ENCODE results near the gene PCDHGA12. TPM values are rescaled to one million over a fixed set of nuclear protein-coding genes. Genes with fewer than 3 reads are reported as not detected.
A peak's percentile ranks its signal among the peaks of the same experiment; 100 is the strongest.

The PCDHGA12 gene
- total and polyA plus RNA-seq, 2 of the 8 experiments (the other 6 are each of a cell fraction or from before 2014, with no cell fraction given), result 0.88 to 1.3 TPM

GRCh38 chr5:141389153-141390042 is 40.9 kb upstream of the PCDHGA12 start:
- CTCF ChIA-PET (ENCODE audit: partially characterized antibody), result interaction anchor here (0.8 to 8.7 kb wide), 24 partner anchors 11 to 207 kb away, joined by 3 to 68 read pairs (median 7); partner anchors contain the start of genes PCDHB10, PCDHB15, PCDHB16 and PCDHGA10
- no peaks in the 10 kb centered on the region; the same call in 1 of the 2 replicates for H3K23me2 ChIP-seq (ENCODE audit: low read depth, low read length)
- no peak overlapping the region for H3K56ac ChIP-seq (replicated peaks; ENCODE audit: insufficient read length, low read depth, low read length)
- H2AK5ac ChIP-seq (ENCODE audit: low read depth, low read length), result no peak overlapping the region
- no peak overlapping the region for H2BK5ac ChIP-seq (ENCODE audit: low read depth, low read length)
- no peak overlapping the region for H4K91ac ChIP-seq (replicated peaks; ENCODE audit: insufficient read length, low read length)
- POLR2A ChIA-PET (ENCODE audit: partially characterized antibody), result interaction anchor here (1.0 kb wide), 1 partner anchor 124 kb away, joined by 3 read pairs; no protein-coding TSS in a partner anchor
- H3K18ac ChIP-seq (ENCODE audit: extremely low read depth, low read length), result no peak overlapping the region
- H2BK20ac ChIP-seq (ENCODE audit: low read length), result no peak overlapping the region
- H2BK12ac ChIP-seq (ENCODE audit: low read depth, low read length), result no peak overlapping the region
- H3K23ac ChIP-seq (ENCODE audit: insufficient read length), result no peak overlapping the region
- 0 out of 8 replicates have a peak overlapping the region, but pooled peaks of 1 of the 4 experiments have one; percentile 36 for H3K4me3 ChIP-seq (ENCODE audit: extremely low read depth in 1 of 4, insufficient read depth in 2 of 4, low read depth in 3 of 4, low read length in 4 of 4)
- FAIRE-seq, result no peak
- H3K14ac ChIP-seq (ENCODE audit: insufficient read length), result no peak overlapping the region
- peaks cover 46 to 54% of the 10 kb centered on the region in 2 experiments for H3K9me3 ChIP-seq (ENCODE audit: insufficient read depth in 2 of 2, low read depth in 1 of 2, low read length in 1 of 2)
- no peak overlapping the region for H2AFZ ChIP-seq (ENCODE audit: low read length)
- no peak overlapping the region for H3K27ac ChIP-seq (ENCODE audit: low read depth, low read length)
- H3K4me1 ChIP-seq (replicated peaks in 1 of 4; ENCODE audit: control insufficient read depth in 3 of 4, insufficient read depth in 4 of 4, low read length in 3 of 4), result no peaks in the 10 kb centered on the region
- WGBS, 2 experiments (ENCODE audit: extremely low coverage in 1 of 2, insufficient coverage in 1 of 2, insufficient read length in 1 of 2, insufficient replicate concordance in 2 of 2, low coverage in 1 of 2, low lambda C conversion rate in 2 of 2, missing lambda C conversion rate in 1 of 2), result 95% methylated on average over 62 of the region's 77 CpGs; no CpG with 5 or more reads in 1 of the 2 experiments
- DNase-seq (ENCODE audit: low read depth in 1 of 2, low spot score in 2 of 2), result no peak
- no peak overlapping the region for H4K5ac ChIP-seq (ENCODE audit: insufficient read length, low read depth, low read length)
- H2BK120ac ChIP-seq (replicated peaks; ENCODE audit: low read depth, low read length), result no peak overlapping the region
- no peaks in the 10 kb centered on the region; a peak in 1 of 7 replicates for H3K27me3 ChIP-seq (replicated peaks in 1 of 4; ENCODE audit: control insufficient read depth in 3 of 4, extremely low read depth in 1 of 4, insufficient read depth in 3 of 4, low read length in 3 of 4)
- no peaks in the 10 kb centered on the region for H4K20me1 ChIP-seq (replicated peaks in 1 of 2; ENCODE audit: control insufficient read depth in 1 of 2, insufficient read depth in 2 of 2, low read length in 2 of 2)
- TF ChIP-seq CEBPB (IDR thresholded peaks at IDR 0.05; ENCODE audit: low read depth, low read length), result no peak
- no peak for TF ChIP-seq SRF (IDR thresholded peaks at IDR 0.05; ENCODE audit: low read depth, low read length)
- no peak for TF ChIP-seq CHD1 (IDR thresholded peaks at IDR 0.05; ENCODE audit: low read depth, low read length)
- no peak for TF ChIP-seq NANOG (IDR thresholded peaks at IDR 0.05; ENCODE audit: insufficient read depth, low read depth, low read length, poor library complexity, severe bottlenecking)
- TF ChIP-seq JUN (IDR thresholded peaks at IDR 0.05; ENCODE audit: low read depth, low read length), result no peak
- TF ChIP-seq KDM4A (IDR thresholded peaks at IDR 0.05; ENCODE audit: low read depth, low read length, severe bottlenecking), result no peak
- no peak overlapping the region; a peak in 1 of 4 replicates for H3K4me2 ChIP-seq (ENCODE audit: insufficient read depth in 1 of 2, low read depth in 2 of 2, low read length in 2 of 2)
- no peak overlapping the region for H3K9ac ChIP-seq (replicated peaks in 1 of 4; ENCODE audit: extremely low read depth in 1 of 4, low read depth in 3 of 4, low read length in 3 of 4)
- no peaks in the 10 kb centered on the region for H3K79me2 ChIP-seq (ENCODE audit: control insufficient read depth in 1 of 2, insufficient read depth in 2 of 2, low read length in 2 of 2)
- no peaks in the 10 kb centered on the region for H3K79me1 ChIP-seq (ENCODE audit: low read depth, low read length)
- no peak overlapping the region; the same call in none of the 2 replicates for H4K8ac ChIP-seq (ENCODE audit: extremely low read depth, insufficient read depth, low read length)
- no peak overlapping the region for H3K4ac ChIP-seq (replicated peaks; ENCODE audit: insufficient read length, low read depth, low read length)
- H2BK15ac ChIP-seq (ENCODE audit: low read length), result no peak overlapping the region
- peaks cover 3 to 29% (median 14%) of the 10 kb centered on the region in 4 experiments; a peak in 7 of 8 replicates for H3K36me3 ChIP-seq (ENCODE audit: control insufficient read depth in 2 of 4, insufficient read depth in 4 of 4, low read length in 3 of 4)
